ENCODE data around the gene EFNA5.
"Not testable (repeated sequence)": the region's sequence is repeated elsewhere in the genome, so short reads cannot be mapped to it uniquely, and the experiment has no call there.

EFNA5 gene

DNA sequence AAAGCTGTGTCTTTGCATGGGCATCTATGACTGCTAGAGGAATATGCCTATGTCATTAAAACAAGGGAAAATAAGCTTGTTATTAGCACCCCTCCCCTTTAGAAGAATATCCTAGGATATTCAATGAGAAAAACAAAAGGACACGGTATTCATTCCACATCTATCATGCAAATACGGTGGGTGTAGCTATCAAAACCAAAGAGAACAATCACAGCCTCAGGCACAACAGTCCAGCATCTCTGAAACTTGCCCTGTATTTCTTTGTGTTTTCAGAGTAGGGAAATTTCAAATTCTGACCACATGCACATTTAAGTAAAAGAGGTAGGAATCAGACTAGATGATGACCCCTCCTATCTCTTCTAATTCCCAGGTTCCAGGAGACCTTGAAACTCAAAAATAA, 209.9 kb downstream of the EFNA5 start:
- no peak overlapping the region for H3K4me3 ChIP-seq (ENCODE audit: low read length)
- no peak for DNase-seq (ENCODE audit: low read depth, low spot score)

DNA sequence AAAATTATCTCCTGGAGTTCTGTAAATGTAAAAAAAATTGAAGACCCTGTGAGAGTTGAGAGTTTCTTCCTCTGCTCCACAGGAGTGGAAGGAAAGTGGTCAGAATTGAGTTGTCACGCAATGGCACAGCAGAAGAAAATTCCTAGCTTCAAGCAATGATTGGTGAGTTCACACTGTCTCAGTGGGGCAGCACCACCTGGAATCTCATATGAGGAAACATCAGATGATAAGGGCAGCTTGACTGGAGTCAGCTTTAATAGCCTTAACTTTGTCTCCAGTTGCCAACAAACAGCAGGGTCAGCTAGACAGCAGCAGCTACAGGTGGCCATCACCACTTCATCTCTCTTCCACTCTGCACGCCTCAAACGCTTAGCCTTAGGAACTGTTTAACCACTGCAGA, 211.1 kb downstream of the EFNA5 start:
- no peak for DNase-seq (ENCODE audit: low read depth, low spot score)

DNA sequence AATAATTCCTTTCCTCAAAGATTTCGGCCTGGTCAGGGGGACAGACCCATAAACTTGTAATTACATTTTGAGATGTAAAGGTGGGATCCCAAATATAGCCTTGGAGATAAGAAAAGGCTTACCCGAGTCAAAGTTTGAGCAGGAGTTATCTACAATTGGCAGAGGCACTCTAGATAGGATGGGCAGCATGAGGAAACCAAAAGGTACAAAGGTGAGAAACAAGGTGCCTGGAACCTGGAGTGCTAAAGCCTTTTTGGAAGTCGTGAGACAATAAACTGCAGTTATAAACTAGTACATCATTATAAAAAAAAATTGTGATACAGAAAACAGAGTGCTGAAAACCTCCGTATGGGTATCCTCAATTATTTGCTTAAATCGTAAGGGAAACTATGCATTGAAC, 212.4 kb downstream of the EFNA5 start:
- DNase-seq (ENCODE audit: low read depth, low spot score), result no peak
- H3K4me3 ChIP-seq (ENCODE audit: low read length), result no peak overlapping the region

More for the DNA sequence above, 211.1 kb downstream of the EFNA5 start:
- H3K4me3 ChIP-seq (ENCODE audit: low read length), result no peak overlapping the region

DNA sequence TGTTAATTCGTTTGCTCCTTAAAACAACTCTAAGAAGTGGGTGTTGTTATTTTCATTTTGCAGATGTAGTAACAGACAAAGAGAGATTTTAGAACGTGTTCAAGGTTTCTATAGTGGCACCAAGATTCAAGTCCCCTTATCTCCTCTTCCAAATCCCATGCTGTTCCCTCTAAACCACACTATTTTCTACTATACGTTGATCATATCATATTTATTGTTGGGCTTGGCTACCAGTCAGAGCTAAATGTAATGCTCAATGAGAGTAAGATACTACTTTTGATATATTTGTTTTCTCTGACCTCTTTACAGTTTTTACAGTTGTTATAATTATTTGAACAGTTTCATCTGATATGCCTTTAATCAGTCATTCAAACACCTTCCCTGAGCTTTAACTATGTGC, 212.9 kb downstream of the EFNA5 start:
- H3K4me3 ChIP-seq (ENCODE audit: low read length), result no peak overlapping the region
- no peak for DNase-seq (ENCODE audit: low read depth, low spot score)

DNA sequence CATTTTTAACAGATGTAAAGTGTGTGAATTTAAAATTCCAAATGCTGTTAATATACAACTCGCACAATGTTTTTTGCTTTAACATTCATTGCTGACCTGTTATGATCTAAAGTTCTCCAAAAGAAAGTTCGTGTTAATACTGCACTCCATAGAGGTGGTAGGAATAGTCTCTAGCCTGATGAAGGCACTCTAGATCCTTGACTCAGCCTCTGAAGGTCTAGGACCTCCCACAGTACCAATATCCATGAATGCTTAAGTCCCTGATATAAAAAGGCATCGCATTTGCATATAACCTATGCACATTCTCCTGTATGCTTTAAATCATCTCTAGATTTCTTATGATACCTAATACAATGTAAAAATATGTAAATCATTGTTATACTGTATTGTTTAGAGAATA, 213.6 kb downstream of the EFNA5 start:
- no peak overlapping the region for H3K4me3 ChIP-seq (ENCODE audit: low read length)
- no peak for DNase-seq (ENCODE audit: low read depth, low spot score)

DNA sequence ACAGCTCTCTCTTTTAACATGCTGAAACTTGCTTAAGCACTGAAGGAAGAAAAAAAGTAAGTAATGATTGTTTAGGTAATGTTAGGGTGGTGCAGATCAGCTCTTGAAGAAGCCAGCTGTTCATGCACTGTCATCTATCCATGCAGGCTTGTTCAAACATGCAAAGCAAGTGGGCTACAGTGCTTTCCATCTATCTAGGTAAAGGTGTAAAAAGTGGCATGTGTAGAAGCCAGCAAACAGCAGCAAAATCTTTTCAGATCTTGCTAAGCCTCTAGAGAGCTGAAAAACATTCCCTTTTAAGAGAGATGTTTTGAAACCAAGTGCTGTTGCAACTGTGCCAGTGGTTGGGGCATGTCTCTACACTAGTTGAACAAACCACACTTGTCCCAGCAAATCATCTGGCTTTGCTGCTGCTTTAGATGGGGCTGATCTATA, 214.4 kb downstream of the EFNA5 start:
- no peak overlapping the region for H3K4me3 ChIP-seq (ENCODE audit: low read length)

DNA sequence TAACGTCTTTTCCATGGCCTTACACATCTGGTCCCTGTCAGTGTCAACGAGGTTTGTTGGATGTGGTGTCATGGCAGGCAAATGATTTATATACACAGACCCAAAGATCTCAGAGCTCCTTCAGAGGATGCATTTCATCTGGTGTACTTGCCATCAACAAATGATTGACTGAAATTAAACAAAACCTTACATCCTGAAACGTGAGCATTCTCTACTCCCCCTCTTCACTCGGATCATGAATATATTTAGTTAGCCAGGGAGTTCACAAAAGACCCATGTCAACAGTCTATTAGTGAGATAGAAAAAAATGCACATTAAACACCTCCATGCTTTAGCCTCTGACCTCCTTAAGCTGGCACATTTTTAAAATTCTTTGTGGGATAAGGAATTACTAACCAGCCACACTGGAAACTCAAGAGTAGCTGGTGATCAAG, 215.6 kb downstream of the EFNA5 start:
- no peak overlapping the region for H3K4me3 ChIP-seq (ENCODE audit: low read length)
- DNase-seq (ENCODE audit: low read depth, low spot score), result no peak

More for the DNA sequence above, 214.4 kb downstream of the EFNA5 start:
- no peak for DNase-seq (ENCODE audit: low read depth, low spot score)

DNA sequence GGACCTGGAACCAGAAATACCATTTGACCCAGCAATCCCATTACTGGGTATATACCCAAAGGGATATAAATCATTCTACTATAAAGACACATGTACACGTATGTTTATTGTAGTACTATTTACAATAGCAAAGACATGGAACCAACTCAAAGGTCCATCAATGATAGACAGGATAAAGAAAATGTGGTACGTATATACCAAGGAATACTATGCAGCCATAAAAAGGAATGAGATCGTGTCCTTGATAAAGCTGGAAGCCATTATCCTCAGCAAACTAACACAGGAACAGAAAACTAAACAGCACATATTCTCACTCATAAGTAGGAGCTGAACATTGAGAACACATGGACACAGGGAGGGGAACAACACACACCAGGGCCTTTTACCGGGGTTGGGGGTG, 218.9 kb downstream of the EFNA5 start:
- not testable (repeated sequence) for DNase-seq (ENCODE audit: low read depth, low spot score); H3K4me3 ChIP-seq (ENCODE audit: low read length)

DNA sequence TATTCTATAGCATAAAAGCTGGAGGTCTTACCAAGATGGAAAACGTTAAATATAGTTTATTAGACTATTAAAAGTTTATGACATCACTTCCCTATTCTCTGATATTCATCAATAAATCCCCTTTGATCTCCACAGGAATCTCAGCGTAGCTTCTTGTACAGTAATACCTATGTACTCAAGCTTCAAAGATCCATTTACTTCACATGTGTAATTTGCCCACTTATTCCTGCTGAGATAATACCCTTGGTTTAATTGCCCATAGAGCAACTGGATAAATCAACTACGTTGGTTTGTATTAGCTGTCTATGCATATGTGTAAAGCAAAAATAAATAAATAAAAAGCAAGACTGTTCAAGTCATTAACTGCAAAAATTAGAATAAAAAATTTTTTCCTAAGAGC, 219.7 kb downstream of the EFNA5 start:
- no peak overlapping the region for H3K4me3 ChIP-seq (ENCODE audit: low read length)
- DNase-seq (ENCODE audit: low read depth, low spot score), result no peak

DNA sequence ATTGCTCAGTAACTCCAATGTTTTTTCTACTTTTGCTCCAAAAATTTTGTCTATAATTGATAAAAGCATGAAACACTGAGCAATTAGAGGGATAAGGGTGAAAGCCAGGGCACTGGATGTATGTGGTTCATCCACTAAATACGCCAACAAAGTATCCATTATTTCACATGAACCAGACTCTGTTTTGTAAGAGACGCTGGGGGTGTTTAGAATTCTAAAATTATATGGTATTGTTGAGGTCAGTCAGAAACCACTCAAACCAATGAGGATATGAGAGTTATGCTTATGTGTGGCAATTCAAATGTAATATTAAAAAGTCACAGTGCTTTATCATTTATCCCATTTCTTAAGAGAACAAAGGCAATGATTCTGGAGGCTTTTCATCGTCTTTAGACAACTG, 220.2 kb downstream of the EFNA5 start:
- no peak for DNase-seq (ENCODE audit: low read depth, low spot score)
- H3K4me3 ChIP-seq (ENCODE audit: low read length), result no peak overlapping the region

DNA sequence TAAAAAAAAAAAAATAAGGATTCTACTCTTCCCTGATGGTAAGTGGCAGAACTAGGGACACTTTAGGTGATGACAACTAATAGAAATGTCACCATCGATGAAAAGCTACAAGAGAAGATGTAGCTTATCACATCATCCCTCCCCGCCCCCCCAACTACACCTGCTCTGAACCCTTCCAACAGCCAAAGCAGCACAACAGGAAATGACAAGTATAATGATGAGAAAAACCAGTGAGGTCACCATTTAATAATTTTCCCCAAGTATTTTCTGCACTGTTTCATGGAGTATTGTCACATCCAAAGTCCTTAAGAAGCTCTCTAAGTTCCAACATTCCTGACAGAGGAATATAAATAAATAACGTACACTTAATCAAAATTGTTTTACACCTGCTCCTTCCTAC, 221.4 kb downstream of the EFNA5 start:
- no peak overlapping the region for H3K4me3 ChIP-seq (ENCODE audit: low read length)
- DNase-seq (ENCODE audit: low read depth, low spot score), result no peak

DNA sequence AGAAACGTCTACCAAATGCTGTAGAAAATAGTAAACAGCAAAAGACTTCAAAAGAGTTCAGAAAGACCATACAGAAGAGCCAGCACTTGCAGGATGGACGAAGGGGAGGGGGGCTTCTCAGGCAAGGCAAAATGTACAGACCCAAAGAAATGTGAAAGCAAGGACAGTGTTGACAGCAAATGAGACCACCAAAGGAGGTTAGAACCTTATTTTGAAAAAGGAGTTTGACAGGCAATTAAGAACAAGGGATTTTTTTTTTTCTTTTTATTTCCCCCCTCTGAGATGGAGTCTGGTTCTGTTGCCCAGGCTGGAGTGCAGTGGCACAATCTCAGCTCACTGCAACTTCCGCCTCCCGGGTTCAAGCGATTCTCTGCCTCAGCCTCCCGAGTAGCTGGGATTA, 223.2 kb downstream of the EFNA5 start:
- H3K4me3 ChIP-seq (ENCODE audit: low read length), result no peak overlapping the region
- no peak for DNase-seq (ENCODE audit: low read depth, low spot score)

DNA sequence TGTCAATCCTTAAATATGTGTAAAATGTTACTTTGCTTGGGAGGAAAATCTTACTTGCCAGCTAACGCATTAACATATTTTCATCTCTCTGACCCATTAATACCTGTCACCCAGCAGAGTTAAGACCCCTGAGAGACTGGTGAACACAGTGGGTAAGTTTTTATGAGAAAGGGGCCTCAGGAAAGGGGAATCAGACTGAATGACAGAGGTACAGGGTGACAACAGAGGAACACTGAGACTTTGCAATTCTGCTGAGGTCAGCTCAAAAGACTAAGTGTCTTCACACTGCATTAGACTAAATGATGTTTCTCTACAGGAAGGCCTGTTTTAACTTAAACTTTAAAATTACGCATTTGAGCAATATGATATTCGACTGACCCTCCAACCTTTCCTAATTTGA, 223.8 kb downstream of the EFNA5 start:
- DNase-seq (ENCODE audit: low read depth, low spot score), result no peak
- no peak overlapping the region for H3K4me3 ChIP-seq (ENCODE audit: low read length)

DNA sequence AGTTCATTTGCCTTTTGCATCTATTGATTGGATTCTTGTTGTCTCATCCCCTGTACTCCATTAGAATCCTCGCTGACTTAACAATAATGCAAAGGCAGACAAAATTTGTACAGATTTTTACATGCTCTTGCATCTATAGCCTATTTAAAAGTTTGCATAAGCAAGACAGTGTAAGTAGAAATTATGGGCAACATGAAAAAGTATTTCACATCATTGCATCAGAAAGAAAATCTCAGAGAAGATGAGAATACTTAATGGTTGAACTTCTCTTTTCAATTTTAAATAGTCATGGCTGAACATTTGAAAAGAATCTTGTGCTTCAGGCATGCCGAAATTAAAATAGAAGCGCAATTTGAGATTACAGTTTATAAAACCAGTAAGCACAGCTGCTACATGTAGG, 226.4 kb downstream of the EFNA5 start:
- DNase-seq (ENCODE audit: low read depth, low spot score), result no peak

DNA sequence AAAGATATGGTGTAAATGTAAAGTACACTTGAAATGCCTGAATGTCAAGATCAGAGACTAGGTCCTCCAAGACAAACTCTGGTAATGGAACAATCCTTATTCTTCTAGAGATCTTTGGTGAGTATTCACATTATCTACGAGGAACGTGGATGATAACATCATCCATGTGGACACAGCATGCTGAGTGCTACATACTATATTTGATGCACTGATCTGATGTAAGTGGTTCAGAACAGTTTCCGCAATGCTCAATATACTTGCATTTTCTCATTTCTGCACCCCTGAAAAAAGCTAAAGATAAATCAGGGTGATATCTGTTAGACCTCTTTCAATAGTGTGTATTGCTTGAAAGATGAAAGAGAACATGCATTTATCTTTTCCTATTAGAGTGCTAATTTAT, 226.8 kb downstream of the EFNA5 start:
- no peak for DNase-seq (ENCODE audit: low read depth, low spot score)
- no peak overlapping the region for H3K4me3 ChIP-seq (ENCODE audit: low read length)

More for the DNA sequence above, 226.4 kb downstream of the EFNA5 start:
- H3K4me3 ChIP-seq (ENCODE audit: low read length), result no peak overlapping the region

DNA sequence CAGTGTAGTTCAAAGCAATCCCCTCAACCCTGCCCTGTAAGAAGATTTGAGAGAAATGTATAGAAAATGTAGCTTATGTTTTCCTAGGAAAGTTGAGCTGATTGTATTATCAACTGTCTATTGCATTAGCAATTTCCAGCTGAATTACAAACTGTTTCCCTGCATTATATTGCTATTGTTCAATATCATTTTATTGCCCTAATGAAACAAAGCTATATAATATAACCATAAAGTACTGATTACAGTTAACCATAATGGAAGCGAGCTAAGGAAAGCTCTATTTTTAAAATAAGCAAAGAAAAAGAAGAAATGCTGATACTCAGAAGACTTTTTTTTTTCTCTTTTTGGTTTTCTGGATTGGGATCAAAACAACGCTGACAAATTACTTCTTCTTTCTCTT, 228.3 kb downstream of the EFNA5 start:
- no peak overlapping the region for H3K4me3 ChIP-seq (ENCODE audit: low read length)
- DNase-seq (ENCODE audit: low read depth, low spot score), result no peak

DNA sequence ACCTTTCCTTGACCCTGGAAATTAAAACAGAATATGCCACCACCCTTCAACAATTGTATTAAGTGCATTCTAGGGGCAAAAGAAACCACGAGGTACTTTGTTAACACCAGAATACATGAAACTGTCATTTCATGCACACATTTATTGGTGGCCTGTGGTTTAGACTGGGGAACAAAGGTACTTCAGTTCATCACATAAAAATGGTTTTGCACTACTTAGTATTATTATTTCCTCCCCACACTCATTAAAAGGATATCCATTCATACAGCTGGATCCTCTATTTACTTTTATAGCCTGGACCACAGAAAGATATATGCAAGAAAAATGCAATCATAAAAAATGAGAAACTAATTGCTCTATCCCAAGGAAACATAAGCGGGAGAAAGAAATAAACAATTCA, 230.9 kb downstream of the EFNA5 start:
- DNase-seq (ENCODE audit: low read depth, low spot score), result no peak
- no peak overlapping the region for H3K4me3 ChIP-seq (ENCODE audit: low read length)

DNA sequence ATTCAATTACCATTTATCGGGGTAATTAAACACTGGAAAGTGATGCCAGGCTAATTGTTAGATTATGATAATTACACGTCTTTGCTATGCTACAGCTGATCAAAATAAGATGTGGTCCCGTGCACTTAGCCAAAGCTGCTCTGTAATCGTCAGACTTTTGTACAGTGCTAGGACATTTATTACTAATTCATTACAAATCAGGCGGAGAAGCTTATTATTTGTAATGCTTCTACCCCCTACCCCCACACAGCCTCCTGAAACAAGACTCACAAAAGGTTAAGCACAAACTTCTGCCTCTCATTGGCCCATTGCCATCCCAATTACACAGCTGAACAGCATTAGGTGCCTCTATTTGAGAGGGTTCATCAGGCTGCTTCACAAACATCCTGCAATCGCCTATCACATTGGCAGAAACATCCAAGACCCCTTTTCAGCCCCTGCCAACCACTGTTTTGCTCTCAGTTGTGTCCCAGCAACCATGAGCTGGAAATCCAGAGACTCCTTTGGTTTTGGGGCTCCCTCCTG, 232.7 kb downstream of the EFNA5 start:
- H3K4me3 ChIP-seq (ENCODE audit: low read length), result no peak overlapping the region
- DNase-seq (ENCODE audit: low read depth, low spot score), result no peak

DNA sequence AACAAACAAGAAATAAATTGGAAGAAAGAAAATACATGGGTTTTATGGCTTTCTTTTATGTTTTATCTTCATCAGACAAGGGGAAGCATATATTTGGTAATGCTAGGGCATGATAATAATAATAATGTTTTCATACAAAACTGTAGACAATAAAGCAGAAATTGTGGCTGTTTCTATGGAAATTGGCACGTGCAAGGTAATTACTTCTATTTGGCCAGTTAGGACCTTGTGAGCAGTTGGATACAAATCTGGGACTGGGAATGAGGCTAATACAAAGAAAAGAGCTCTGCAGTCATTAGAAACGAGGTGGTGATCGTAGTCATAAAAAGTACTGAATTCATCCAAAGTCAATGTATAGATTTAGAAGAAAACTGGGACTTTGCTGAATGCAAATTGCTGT, 233.6 kb downstream of the EFNA5 start:
- H3K4me3 ChIP-seq (ENCODE audit: low read length), result no peak overlapping the region
- DNase-seq (ENCODE audit: low read depth, low spot score), result no peak

DNA sequence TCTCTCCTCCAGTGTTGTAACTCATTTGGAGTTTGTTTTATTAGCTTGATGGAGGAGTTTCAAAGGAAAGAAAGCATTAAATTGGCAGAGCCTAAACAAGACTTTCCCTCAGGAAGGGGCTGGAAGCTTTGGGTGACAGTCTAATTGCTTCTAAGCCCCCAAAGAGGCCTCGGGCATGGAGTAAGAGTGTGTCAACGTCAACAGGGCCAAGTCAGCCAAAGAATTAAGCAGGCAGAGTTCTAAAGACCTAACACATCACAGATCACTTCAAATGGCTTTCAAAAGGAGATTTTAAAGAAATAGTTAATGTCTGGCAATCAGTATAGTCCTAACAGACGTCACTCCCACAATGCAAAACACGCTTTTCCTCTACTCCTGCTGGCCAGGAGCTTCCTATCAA, 234.5 kb downstream of the EFNA5 start:
- no peak for DNase-seq (ENCODE audit: low read depth, low spot score)
- no peak overlapping the region for H3K4me3 ChIP-seq (ENCODE audit: low read length)

DNA sequence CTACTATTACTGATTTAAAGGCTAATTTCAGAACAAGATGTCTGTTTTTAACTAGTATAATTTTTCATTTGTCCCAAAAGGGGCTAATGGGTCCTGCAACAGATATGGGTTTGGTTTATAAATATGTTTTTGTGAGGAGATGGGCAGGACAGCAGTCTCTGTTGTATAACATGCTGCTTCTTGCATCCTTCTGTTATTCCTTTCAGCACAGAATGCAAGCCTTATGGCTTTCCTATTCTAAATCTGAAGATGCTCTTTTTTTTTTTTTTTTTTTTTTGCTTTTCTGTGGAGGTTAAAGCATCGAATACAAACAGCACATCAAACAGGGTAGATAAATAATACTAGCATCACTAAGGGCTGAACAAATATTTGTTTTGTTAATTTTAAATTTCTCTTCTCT, 235.7 kb downstream of the EFNA5 start:
- H3K4me3 ChIP-seq (ENCODE audit: low read length), result no peak overlapping the region
- no peak for DNase-seq (ENCODE audit: low read depth, low spot score)

DNA sequence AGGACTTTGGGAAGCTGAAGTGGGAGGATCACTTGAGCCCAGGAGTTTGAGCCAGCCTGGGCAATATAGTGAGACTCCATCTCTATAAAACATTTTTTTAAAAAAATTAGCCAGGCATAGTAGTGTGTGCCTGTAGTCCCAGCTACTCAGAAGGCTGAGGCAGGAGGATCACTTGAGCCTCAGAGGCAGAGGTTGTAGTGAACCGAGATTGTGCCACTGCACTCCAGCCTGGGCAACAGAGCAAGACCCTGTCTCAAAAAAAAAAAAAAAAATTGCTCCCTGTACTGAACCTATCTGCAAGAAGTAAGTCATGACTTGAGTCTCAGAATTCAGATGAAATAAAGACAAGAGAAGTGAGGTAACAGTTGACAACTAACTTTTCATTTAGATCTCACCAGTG, 237.1 kb downstream of the EFNA5 start:
- not testable (repeated sequence) for DNase-seq (ENCODE audit: low read depth, low spot score)

More for the DNA sequence above, 237.1 kb downstream of the EFNA5 start:
- not testable (repeated sequence) for H3K4me3 ChIP-seq (ENCODE audit: low read length)

Measured in Jurkat, Clone E6-1 (cell line).